VCaP (cell line): ENCODE data around the gene OR2M4.
"Not testable (repeated sequence)": the region's sequence is repeated elsewhere in the genome, so short reads cannot be mapped to it uniquely, and the experiment has no call there.

Experiments
- H3K27ac ChIP-seq: fragments of 450-650 bp; 2 replicates; pipeline ENCODE4 v1.5.1; 2017
- CTCF ChIP-seq: fragments of 450-650 bp; conservative IDR thresholded peaks from 2 replicates; pipeline ENCODE4 v1.5.1; 2017; ENCODE audit warnings: mild to moderate bottlenecking, moderate library complexity

Gene OR2M4

GRCh38 chr1:248225537-248225936 lies 5.7 kb upstream of the OR2M4 start:
- no peak overlapping the region for H3K27ac ChIP-seq
- no peak for TF ChIP-seq CTCF

- no peak for TF ChIP-seq CTCF
- H3K27ac ChIP-seq, result no peak overlapping the region
Observed at GRCh38 chr1:248229360-248229908, 1.8 kb upstream of the OR2M4 start.

- TF ChIP-seq CTCF, result no peak
- H3K27ac ChIP-seq, result no peak overlapping the region
Observed at GRCh38 chr1:248239478-248239877, 8.3 kb downstream of the OR2M4 start.

- no peak overlapping the region for H3K27ac ChIP-seq
- peak; percentile 87 for TF ChIP-seq CTCF
Observed at GRCh38 chr1:248243204-248243603, 12.0 kb downstream of the OR2M4 start.

GRCh38 chr1:248259309-248259708 lies 28.1 kb downstream of the OR2M4 start:
- H3K27ac ChIP-seq, result not testable (repeated sequence)

- TF ChIP-seq CTCF, result no peak
- H3K27ac ChIP-seq, result no peak overlapping the region
Observed at GRCh38 chr1:248268178-248268577, 37.0 kb downstream of the OR2M4 start.

- not testable (repeated sequence) for H3K27ac ChIP-seq
Observed at GRCh38 chr1:248273225-248273624, 42.0 kb downstream of the OR2M4 start.

GRCh38 chr1:248277876-248278275 lies 46.7 kb downstream of the OR2M4 start, which contains the start of gene OR2T33:
Gene OR2T33, minus strand, starts transcription at chr1:248277976. Its CDS starts 4,162 bp downstream, at chr1:248273814.
- no peak within 1 kb of the TSS for H3K27ac ChIP-seq
- TF ChIP-seq CTCF, result no peak

- no peak overlapping the region for H3K27ac ChIP-seq
- TF ChIP-seq CTCF, result no peak
Observed at GRCh38 chr1:248288391-248288790, 57.2 kb downstream of the OR2M4 start.
